GM19455 (cell line): ENCODE results near the gene MAP3K9.

Experiments
- ATAC-seq: cut with Tn5 transposase; IDR thresholded peaks from one replicate; pipeline ENCODE4 v1.9.1; 2021; ENCODE audit not compliant: unreplicated experiment

Gene MAP3K9

GRCh38 chr14:70788898-70789297, 20.4 kb downstream of the MAP3K9 start:
- ATAC-seq = no peak

- no peak for ATAC-seq
Measured at GRCh38 chr14:70785556-70785955, 23.8 kb downstream of the MAP3K9 start.

- no peak for ATAC-seq
Measured at GRCh38 chr14:70784886-70785285, 24.4 kb downstream of the MAP3K9 start.

- no peak for ATAC-seq
Measured at GRCh38 chr14:70782361-70782760, 27.0 kb downstream of the MAP3K9 start.

- no peak for ATAC-seq
Measured at GRCh38 chr14:70780396-70781075, 28.8 kb downstream of the MAP3K9 start.

- ATAC-seq = no peak
Measured at GRCh38 chr14:70779667-70780066, 29.6 kb downstream of the MAP3K9 start.

GRCh38 chr14:70776197-70776596, 33.1 kb downstream of the MAP3K9 start:
- peak; percentile 75 for ATAC-seq

GRCh38 chr14:70773182-70773862, 36.0 kb downstream of the MAP3K9 start:
- no peak for ATAC-seq

GRCh38 chr14:70771781-70772212, 37.5 kb downstream of the MAP3K9 start:
- ATAC-seq = no peak

GRCh38 chr14:70770490-70770889, 38.8 kb downstream of the MAP3K9 start:
- no peak for ATAC-seq

- ATAC-seq = no peak
Measured at GRCh38 chr14:70759398-70759797, 49.9 kb downstream of the MAP3K9 start.

- no peak for ATAC-seq
Measured at GRCh38 chr14:70755655-70756054, 53.7 kb downstream of the MAP3K9 start.

- no peak for ATAC-seq
Measured at GRCh38 chr14:70754991-70755390, 54.3 kb downstream of the MAP3K9 start.

- ATAC-seq = no peak
Measured at GRCh38 chr14:70753518-70753953, 55.8 kb downstream of the MAP3K9 start.

- no peak for ATAC-seq
Measured at GRCh38 chr14:70748422-70748821, 60.9 kb downstream of the MAP3K9 start.

GRCh38 chr14:70744641-70745040, 64.7 kb downstream of the MAP3K9 start:
- ATAC-seq = no peak

- ATAC-seq = no peak
Measured at GRCh38 chr14:70742316-70742715, 67.0 kb downstream of the MAP3K9 start.

GRCh38 chr14:70741482-70741881, 67.8 kb downstream of the MAP3K9 start:
- ATAC-seq = no peak

GRCh38 chr14:70735043-70735442, 74.3 kb downstream of the MAP3K9 start:
- ATAC-seq = no peak

- no peak for ATAC-seq
Measured at GRCh38 chr14:70731447-70732239, 77.7 kb downstream of the MAP3K9 start.

- ATAC-seq = no peak
Measured at GRCh38 chr14:70730393-70730792, 78.9 kb downstream of the MAP3K9 start.
